GM21447 (cell line): Measurements from ENCODE around the gene SORCS2.

Source experiments
- ATAC-seq: cut with Tn5 transposase; IDR thresholded peaks from one replicate; pipeline ENCODE4 v1.9.1; 2021; ENCODE audit not compliant: unreplicated experiment

Gene SORCS2

DNA sequence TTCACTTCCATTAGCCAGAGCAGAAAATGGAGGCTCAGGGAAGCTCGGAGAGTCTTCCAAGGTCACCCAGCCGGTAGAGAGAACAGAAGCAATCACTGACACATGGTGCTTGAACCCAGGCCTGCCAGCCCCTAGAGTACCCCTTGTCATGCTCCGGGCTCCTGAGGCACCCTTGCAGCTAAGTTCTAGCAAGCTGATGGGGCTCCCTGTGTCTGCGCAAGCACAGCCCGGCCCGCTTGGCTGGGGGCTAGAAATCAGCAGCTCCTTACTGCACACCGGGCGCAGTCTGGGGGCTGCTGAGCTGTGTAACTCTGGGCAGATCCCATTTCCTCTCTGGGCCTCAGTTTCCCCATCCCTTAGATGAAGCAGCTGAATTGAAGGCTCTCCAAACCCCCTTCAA is 344.5 kb downstream of the SORCS2 start:
- ATAC-seq = no peak

DNA sequence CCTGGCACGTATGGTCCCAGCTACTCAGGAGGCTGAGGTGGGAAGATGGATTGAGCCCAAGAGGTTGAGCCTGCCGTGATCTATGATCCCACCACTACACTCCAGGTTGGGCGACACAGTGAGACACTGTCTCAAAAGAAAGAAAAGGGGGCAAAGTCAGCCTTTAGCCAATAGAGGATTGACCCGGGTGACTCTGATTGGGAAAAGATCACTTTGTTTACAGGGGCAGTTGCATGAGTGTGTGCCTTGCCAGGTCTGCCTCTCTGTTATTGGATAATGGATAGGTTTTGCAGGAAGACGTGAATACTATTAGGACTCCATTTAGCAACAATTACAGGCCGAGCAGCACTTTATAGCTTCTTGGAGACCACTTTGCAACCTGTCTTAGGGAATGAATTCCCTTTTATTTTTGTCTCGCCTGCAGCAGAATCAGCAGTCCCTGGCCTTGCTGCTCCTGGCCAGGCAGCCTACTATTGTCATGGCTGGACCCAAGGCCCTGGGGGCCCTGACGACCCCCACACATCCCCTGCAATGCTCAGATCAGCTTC is 345.6 kb downstream of the SORCS2 start:
- no peak for ATAC-seq

DNA sequence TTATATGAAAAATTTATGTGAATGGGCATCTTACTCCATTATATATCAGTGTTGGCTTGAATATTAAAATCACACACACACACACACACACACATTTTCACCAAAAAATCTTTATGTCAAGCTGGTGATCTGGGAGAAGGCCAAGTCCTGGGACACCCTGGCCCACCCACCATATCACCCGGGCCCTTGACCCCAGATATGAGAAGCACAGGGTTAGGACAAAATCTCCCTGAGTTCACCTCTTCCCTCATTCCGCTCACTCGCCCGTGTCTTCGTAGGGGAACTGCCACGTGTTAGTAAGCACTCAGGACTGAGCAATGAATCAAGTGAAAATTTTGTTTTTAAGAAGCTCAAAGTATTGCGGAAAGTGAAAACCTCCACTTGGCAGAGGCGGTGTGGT is 346.2 kb downstream of the SORCS2 start:
- no peak for ATAC-seq

DNA sequence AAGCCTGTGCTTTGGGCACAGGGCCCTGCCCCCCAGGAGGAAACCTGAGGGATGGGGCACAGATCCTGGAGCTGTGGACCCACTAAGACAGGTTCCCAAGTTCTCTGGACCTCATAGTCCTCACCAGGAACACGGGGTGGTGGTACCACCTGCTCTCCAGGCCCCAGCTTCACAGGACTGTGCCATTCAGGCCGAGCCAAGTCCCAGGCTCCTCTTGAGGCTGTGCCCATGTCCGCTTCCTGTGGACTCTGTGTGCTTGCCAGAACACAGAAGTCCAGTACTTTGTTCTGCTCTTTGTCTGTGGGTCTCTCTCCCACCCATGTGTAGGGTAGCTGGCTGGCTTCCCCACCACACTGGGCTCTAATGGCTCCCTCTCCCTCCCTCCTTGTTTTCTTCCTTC is 346.8 kb downstream of the SORCS2 start:
- no peak for ATAC-seq

DNA sequence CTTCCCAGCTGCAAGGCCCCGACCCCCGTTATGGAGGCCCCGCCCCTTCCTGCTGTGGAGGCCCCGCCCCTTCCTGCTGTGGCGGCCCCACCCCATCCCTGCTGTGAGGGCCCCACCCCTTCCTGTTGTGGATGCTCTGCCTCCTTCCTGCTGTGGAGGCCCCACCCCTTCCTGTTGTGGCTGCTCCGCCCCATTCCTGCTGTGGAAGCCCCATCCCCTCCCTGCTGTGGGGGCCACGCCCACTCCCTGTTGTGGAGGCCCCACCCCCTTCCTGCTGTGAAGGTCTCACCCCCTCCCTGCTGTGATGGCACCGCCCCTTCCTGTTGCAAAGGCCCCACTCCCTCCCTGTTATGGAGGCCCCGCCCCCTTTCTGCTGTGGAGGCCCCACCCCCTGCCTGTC is 347.3 kb downstream of the SORCS2 start:
- no peak for ATAC-seq

DNA sequence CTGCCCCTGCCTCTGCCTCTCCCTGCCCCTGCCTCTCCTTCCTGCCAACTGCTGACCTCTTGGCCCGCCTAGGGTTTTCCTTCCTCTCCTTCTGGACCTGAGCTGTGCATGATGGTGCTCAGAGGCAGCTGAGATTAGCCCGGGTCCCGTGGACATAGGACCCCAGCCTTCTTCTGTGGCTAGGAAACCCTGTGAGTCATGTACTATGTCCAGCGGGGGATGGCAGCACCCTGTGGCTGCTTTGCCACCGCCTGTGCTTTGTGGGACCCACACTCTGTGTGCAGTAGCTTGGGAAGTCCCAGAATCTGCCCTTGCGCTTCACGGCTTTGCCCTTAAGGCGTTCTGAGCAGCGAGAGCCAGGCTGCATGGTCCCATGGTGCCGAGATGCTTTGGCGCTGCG is 347.9 kb downstream of the SORCS2 start:
- ATAC-seq = no peak

DNA sequence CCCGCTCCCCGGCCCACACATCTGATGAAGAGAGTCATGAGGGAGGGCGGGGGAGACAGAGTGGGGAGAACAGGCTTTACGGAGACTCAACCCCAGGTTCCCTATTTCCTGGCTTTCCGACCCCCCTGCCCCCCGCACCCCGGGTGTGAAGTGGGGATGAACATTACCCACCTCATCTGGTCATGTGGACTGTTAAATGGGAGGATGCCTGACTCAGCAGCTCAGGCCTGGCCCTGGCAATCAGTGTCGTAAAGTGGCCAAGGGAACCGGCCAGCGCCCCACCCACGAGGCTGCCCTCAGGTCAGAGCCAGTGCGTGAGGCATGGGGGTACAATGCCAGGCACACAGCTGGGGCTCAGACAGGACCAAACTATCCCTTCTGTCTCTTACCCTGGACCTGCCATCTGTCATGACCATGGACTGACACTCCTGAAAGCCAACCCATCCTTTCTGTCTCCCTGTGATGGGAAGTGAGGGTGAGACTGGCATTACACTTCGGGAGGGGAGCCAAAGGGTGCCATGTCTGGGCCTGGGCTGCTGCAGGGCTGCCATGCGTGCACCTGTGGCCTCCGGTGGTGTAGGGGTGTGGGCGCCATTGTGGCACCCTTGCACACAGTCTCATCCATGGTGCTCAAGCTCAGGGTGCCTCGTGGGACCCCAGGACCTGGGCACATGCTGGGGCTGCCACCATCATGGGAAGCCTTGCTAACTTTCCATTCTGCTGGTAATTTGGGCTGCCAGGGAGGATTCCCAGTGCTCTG is 348.5 kb downstream of the SORCS2 start:
- ATAC-seq = no peak

DNA sequence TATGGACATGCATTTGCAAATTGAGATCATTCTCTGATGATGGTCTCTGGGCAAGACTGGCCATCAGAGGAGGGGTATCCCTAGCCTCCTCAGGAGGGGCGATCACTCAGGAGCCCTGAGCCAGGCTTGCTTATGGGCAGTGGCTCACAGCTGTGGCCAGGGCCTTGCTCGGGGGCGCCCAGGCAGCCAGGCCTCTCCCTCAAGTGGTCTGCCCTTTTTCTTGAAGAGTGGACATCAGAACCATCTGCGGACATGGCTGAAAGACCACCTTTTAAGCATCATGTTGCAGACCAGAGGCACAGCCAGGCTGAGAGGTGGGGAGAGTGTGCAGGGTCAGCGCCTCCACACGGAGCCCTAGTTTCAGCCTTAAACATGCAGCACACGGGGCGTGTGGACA is 349.1 kb downstream of the SORCS2 start:
- no peak for ATAC-seq

DNA sequence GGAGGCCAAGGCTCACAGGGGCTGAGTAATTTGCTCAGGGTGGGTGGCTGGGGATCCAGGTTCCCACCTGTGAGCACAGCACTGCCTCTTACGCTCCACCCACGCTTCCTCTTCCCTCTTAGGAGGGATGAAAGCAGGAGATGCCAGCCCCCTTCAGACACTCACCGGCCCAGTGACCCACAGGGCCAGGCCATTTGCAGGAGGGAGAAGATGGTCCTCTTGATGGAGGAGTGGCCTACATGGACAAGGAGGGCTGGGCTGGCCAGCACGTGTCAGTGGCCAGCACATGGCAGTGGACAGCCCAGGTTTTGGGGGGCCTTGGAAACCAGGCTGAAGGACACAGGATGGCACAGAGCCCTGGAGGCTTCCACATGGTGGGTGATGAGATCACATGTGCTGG is 350.4 kb downstream of the SORCS2 start:
- no peak for ATAC-seq

DNA sequence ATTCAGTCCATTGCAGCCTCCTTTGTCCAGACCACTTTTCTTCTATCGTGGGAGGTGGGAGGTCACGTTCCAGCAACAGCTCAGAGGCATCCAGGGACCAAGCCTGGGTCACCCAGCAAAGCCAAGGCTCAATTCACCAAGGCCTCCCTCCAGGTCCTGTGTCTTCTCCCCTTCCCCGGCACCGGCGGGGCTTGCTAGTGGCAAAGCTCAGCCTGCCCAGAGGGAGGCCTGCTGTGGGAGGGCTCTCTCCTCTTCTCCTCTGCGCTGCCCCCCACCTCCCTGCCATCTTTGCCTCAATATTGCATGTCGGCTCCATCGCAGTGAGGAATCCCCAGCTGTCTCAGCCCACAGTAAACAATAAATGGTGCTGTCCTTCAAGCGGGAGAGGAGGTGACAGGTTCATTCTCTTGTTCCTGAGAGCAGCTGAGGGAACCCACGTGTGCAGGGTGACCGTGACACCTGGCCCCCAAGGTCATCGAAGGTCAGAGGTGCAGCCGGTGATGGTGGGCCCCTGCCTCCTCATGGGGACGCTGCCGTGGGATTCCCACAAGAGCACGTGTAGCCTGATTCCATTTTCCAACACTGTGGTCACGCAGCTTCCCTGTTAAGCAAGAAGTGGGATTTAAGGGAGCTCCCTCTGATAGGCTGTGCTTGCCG is 353.9 kb downstream of the SORCS2 start:
- no peak for ATAC-seq

DNA sequence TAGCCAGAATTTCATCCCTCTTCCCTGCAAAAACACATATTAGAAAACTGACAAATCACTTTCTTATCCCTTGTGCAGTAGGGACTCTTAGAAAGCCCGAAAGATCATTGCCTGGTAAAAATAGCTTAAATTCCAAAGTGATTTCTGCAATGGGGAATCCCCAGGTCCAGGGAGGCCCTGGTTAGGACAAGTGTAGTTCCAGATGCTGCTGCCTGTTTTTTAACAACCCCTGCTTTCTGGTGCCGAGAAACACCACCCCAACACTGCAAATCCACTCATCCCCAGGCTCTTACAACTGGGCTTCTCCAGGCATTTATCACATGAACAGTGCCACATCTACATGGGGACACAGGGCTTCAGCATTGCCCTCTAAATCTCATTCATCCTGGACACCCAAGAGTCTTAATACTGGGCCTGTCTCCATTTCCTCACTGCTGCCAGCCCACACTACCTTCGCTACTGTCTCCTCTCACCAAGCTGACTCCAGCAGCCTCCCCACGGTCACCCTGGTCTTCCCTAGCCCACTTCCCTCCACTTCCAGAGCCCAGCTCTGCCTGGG is 354.6 kb downstream of the SORCS2 start:
- no peak for ATAC-seq

DNA sequence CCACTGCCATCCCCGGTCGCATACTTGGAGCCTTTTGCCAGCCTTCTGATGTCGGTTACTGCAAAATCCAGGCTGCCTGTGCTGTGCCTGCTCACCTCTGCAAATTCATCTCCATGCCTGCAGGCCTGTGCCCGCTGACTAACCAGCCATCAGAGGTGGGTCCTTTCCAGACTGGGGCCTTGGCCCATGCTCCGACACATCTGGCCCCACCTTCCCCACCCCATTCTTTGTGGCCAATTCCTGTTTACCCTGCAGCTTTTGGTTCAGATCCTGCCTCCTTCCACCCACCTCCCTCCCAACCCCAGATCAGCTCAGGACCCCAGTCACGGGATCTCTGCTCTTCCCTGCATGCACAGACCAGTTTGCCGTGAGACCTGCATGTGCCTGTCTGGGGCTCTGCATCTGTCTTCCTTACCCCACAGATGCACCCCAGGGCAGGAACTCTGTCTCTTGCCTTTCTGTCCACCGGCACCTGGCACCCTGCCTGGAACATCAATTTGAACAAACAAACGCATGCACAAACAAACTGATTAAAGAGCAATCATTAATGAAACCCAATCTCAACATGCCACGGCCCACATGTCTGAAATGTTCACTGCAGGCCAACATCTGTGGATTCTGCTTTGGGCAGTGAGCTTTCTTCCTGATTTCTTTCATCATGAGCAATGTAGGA is 355.2 kb downstream of the SORCS2 start:
- ATAC-seq = no peak

DNA sequence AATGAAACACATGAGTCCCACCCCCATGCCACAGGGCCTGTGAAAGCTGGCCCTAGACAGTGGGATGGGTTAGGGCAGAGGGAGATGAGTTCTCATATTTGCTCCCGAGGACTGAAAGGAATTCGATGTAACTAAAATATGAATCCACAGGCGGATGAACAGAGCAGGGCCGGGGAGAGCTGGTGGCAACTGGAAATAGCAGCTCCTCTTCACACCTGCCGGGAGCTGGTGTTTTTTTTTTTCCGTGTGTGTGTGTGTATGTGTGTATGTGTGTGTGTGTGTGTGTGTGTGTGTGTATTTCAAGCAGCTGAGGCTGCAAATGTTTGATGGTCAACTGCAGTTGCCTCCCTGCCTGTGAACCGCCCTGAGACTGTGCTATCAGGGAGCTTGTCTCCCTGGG is 357.5 kb downstream of the SORCS2 start:
- ATAC-seq = no peak

DNA sequence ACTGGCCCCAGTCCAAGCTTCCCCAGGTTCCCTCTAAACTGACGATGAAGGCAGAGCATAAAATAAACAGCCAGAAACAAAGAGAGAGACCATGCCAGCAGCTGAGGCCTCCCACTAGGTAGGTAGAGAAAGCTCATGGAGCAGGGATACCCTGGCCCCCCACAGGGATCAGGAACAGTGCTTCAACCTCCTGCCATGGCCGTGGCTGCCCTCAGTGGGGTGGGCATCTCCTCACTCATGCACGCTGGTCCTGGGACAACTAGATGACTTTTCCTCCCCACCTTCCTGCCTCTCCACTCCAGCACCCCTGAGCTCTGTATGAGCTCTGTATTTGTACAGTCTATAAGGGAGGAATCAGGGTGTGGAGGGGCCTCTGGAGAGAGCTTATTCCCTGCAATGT is 360.1 kb downstream of the SORCS2 start:
- no peak for ATAC-seq

DNA sequence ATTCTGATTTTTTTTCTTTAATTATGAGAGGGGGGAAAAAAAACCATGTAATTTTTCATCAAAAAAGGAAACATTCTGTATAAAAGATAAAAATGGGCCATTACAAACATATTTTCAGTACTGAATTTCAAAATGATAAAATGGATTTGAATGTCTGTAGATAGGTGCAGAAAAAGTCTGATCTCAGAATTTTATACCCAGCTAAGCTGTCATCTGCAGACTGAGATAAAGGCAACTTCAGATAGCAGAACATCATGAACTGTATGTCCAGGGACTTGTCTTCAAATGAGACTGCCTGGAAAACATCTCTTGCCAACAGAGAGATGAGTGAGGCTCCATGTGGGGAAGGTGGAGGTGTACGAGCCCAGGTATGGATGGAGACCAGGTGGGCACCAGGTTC is 360.9 kb downstream of the SORCS2 start:
- ATAC-seq = no peak

DNA sequence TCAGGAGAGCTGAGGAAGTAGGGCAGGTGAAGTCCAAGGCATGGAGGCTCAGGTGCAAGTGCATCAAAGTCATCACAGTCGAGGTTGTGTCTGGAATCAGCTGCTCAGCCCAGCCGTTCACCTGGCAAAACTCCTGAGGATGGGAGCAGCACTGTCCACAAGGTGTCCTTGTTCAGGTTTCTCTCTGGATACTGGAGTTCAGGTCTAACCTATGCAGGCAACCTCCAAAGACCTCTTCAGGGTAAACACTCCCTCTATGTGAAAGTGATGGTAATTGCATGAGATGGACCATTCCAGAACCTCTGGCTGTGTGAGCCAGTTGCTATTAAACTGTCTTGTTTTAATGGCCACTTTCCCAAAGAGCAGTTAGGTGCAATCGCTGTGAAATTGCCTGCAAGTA is 362.6 kb downstream of the SORCS2 start:
- ATAC-seq = no peak

DNA sequence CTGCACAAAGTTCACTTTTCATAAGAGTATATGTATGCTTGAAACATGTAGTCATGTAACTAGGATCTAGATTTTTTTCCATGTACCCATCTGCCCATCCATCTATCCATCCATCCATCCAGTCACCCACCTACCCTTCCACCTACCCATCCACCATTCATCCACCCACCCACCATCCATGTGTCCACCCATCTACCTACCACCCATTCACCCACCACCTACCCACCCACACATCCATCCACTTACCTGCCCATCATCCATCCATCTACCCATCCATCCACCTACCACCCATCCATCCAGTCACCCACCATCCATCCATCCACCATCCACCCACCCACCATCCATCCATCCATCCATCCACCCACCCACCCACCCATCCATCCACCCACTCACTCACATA is 364.2 kb downstream of the SORCS2 start:
- ATAC-seq = no peak

DNA sequence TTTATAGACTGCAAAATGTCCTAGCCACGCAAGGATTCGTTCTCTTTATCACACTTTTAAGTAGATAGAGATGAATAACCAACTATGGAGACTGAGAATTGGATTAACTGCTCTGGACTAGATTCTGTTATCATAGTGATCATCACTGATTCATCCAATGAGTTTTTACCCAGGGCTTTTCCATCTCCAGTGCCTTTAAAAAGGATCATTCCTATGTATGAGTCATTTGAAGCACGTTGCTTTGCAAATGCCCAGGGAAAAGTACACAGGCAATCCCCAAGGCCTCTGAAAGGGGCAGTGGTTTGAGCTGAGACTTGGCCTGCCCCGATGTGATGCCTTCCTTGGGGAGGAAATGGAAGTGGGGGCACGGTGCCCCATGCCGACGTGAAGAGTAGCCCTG is 365.1 kb downstream of the SORCS2 start:
- no peak for ATAC-seq

DNA sequence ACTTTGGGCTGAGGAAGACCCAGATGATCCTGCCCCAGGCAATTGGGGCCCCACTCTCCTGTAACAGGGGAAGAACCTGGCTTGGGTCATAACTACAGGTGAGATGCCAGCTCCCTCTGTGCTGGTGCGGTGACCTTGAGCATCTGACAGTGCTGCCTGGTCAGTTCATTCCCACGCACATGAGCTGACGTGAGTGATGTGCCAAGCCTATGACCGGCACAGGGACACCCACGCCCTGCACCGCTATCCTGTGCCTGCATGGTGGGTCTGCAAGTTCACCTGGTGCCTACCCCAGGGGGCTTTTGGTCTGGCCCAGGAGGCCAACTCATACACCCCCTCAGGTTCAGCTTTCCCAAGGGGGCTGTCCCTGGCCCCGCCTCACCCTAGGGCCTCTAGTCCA is 366.1 kb downstream of the SORCS2 start:
- ATAC-seq = no peak

DNA sequence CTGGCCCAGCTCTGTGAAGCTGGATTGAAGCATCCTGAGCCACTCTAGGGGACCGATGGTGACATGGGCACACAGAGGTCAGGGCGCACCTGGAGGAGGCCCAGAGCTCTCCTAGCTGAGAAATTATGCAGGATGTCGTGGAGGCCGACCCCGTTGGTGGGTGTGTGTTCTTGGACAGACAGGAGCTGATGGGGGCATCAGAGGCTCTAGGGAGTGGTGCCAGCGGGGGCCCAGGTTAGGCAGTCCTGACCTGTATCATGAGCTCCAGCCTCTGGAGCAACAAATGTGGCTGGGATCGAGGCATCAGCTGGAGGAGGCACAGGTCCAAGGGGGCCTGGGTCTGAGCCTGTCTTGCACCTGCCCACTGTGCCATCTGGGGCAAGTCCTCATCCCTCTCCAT is 367.0 kb downstream of the SORCS2 start:
- ATAC-seq = no peak

DNA sequence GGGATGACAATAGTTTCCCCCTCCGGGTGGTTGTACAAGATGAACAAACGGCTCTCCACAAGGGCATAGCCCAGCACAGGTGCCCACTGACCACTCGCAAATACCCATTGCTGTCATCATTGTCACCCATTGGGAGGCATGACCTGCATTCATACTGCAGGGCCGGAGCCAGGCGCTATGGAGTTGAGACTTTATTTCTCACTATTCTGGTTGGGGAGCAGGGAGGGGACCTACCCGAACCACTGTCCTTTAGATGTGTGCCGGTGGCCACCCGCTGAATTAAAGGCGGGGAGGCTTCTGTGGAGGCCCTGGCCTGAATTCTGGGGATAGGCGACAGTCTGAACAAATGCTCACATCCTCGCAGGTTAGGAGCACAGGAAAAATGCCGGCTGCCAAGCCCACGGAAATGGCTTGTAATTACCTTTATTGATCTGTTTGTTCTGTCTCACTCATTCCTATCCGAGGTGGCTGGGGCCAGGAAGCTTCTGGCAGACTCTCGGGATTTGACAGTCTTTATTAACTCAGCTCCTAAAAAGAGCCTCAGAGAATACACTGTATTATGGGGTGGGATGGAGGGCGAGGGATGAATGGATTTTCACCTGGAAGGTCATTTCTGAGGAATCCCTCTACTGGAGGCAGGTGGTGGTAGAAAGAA is 367.5 kb downstream of the SORCS2 start:
- no peak for ATAC-seq
